ENCODE results near the gene OGFOD2.

DNA sequence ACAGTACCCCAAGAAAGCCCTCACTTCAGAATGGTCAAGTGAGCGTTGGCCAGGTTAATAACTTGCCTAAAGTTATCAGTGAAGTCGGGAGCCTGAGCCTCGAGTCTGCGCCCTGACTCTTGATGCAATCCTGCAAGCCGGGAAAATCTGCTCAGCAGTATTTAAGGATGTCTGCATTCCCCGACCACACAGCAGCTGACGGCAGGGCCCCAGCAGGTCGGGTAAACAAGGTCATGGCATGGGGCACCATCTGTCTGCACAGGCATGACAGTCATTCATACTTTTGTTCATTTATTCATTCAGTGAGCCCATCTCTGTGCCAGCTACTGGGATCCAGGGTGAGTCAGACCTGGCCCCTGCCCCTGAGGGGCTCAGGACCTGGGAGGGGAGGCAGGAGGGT, 19.9 kb upstream of the OGFOD2 start:
- TF ChIP-seq, protein P1, sequence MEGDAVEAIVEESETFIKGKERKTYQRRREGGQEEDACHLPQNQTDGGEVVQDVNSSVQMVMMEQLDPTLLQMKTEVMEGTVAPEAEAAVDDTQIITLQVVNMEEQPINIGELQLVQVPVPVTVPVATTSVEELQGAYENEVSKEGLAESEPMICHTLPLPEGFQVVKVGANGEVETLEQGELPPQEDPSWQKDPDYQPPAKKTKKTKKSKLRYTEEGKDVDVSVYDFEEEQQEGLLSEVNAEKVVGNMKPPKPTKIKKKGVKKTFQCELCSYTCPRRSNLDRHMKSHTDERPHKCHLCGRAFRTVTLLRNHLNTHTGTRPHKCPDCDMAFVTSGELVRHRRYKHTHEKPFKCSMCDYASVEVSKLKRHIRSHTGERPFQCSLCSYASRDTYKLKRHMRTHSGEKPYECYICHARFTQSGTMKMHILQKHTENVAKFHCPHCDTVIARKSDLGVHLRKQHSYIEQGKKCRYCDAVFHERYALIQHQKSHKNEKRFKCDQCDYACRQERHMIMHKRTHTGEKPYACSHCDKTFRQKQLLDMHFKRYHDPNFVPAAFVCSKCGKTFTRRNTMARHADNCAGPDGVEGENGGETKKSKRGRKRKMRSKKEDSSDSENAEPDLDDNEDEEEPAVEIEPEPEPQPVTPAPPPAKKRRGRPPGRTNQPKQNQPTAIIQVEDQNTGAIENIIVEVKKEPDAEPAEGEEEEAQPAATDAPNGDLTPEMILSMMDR (IDR thresholded peaks at IDR 0.05) = no peak
- TF ChIP-seq POLR2A (IDR thresholded peaks at IDR 0.05) = no peak
